NK-92 treated with Interleukin-12 subunit alpha and Interleukin-12 subunit beta, amount 100 ng/mL, for 24 hours (cell line): ENCODE data around the gene VPS37C.
A peak's percentile ranks its signal among the peaks of the same experiment; 100 is the strongest.
"Not testable (repeated sequence)": the region's sequence is repeated elsewhere in the genome, so short reads cannot be mapped to it uniquely, and the experiment has no call there.

Experiments used
- DNase-seq: peaks from one replicate; lab custom pipeline; 2025; lab: John Stamatoyannopoulos, UW

VPS37C gene

DNA sequence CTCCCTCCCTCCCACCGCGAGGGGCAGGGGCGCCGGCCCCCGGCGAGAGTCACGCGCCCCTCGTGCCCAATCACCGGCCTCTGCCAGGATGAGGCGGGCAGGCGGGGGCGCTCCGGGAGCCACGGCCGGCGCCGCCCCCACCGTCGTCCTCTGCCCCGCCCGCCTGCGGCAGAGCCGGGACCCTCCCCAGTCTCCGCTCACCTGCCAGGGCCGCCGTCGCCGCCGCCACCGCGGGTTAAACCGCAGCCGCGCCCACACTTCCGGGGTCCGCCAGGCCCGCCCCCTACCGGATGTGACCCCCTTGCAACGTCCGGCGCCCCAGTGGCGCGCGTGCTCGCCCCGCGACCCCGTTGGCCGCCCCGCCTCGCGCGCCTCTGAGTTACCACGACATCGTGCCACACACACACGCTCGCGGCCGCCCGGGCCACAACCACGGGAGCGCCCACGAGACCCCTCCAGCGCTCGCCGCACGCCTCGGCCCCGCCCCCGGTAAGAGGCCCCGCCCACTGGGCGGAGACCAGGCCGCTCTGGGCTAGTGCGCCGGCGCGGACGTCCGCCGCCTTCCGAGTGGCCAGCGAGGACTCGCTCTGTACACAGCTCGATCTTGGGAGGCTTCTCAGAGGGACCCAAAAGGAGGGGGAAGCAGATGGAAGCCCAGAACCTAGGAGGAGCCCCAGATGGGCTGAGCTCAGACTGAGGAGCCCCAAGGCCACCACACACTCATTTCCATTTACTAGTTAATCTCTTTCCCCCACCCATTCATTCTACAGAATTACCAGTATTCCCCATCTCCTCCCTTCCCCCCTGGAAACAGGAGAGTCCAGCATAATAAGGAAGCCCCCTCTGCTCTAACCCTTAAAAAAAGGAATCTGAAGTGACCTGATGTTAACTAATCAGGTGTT is at the start of gene VPS37C:
VPS37C (minus strand) TSS at position 237 of the 902 bp plus-strand sequence. CDS start 22,597 bp downstream, outside the sequence.
- DNase-seq, result peak; percentile 91

DNA sequence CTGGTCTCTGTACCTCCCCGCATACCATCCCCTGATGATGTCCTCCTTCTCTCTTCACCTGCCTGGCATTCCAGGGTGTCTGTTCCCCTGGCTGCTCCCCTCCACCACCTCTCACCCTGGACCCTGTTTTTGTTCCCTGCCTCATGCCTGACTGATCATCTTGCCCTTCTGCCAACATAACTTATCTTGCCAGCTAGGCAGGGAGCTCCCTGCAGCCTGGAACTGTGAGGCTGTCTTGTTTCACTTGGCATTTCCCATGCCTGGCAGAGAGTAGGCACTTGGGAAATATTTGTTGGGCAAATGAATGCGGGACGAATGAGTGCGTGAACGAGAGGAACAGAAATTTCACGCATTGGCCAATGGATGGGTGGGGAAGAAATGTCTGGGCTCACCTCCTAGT is 49.4 kb upstream of the VPS37C start:
- DNase-seq, result not testable (repeated sequence)

DNA sequence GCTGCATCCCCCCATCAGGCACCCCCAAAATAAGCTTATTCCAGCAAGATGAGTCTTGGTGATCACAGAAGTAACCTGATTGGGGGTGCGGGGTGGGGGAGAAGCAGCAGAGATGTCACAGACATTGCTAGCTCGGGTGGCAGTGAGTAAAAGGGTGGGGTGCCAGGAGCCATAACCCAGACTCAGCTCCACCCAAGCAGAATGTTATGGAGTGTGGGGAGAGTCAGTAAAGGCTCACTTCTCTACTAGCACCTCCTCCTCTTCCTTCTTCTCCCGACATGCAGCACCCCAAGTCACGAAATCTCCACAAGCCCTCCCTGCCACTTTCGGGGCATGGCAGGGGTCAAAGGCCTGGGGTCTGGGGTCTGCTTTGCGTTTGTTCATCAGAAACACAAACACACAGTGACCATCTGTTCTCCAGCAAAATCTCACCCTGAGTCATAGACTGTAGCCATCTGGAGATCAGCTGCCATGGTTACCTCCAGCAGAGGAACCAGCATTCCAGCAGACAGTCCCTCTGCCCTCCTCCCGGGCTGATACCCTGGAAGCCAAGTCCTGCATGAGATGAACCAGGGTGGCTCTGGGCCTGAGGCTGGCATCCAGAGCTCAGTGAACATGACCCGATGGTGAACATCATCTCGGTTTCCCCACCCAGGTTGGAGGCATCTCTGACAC is 46.5 kb upstream of the VPS37C start:
- not testable (repeated sequence) for DNase-seq

DNA sequence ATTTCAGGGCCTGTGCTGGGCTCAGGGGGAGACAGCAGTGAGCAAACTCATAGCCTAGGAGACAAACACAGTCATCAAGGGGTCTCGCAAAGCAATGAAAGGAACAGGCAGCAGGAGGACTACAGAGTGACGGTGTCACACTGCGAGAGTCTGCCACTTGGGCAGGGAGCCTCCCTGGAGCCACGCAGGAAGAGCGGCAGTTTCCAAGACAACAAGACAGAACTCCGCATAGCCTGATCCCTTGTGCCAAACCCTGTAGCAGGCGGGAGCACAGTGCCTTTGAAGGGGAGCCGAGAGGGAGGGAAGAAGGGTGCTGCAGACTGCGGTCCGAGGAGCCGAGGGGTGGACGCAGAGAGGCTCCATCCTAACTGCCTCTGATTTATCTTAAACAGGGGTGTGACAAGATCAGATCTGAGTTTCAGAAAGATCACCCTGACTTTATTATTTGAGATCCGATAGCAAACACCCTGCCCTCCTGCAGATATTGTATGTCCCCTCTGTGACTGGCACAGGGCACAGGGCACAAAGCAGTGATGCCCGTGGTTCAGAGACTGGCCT is 43.4 kb upstream of the VPS37C start:
- DNase-seq, result not testable (repeated sequence)

DNA sequence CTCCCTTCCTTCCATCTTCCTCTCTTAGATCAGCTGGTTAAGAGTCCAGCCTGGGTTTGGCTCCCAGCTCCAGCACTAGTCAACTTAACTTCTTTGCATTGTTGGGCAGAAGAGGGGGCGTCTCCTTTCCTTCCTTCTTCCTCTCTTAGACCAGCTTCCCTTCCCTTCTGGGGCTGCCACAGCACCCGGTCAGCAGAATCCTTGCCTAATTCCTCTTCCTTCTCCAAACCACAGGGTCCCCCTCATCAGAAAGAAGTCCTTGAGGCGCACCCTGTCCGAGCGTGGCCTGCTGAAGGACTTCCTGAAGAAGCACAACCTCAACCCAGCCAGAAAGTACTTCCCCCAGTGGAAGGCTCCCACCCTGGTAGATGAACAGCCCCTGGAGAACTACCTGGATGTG is 42.6 kb upstream of the VPS37C start:
- not testable (repeated sequence) for DNase-seq

DNA sequence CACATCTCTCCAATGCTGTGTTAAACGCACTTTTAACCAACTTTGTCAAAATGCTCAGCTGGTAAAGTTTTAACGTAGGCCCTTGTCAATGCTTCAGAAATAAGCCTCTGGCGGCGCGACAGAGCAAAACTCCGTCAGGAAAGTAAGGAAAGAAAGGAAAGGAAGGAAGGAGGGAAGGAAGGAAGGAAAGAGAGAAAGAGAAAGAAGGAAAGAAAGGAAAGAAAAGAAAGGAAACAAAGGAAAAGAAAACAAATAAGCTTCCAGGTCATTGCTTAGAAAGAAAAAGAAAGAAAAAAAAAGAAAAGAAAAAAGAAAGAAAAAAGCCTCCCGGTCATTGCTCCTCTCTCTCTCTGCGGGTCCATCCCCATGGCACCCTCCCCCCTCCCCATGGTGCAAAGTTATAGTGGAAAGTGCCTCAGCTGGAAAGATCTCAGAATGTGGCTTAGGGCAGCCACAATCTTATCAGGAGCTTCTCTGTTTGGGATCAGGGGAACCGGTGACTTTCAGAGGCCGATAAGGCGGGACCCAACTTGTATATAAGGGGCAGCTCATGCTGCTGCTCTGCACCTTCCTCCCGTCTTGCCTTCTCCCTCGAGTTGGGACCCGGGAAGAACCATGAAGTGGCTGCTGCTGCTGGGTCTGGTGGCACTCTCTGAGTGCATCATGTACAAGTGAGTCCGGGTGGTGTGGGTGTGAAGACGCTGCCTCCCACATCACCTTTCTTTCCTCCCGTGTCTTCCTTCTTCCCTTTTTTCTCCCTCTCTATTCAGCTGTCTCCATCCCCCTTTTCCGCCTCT is 41.9 kb upstream of the VPS37C start, which contains the start of gene PGA3:
PGA3 (plus strand) TSS at position 566 of the 797 bp plus-strand sequence; CDS start at position 616, 50 bp downstream.
- DNase-seq, result not testable (repeated sequence)

DNA sequence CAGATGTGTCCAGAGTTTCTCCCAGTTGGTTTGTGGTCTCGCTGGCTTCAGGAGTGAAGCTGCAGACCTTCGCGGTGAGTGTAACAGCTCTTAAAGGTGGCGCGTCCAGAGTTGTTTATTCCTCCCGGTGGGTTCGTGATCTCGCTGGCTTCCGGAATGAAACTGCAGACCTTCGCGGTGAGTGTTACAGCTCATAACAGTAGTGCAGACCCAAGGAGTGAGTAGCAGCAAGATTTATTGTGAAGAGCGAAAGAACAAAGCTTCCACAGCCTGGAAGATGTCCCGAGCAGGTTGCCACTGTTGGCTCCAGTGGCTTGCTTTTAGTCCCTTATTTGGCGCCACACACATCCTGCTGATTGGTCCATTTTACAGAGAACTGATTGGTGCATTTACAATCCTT is 40.2 kb upstream of the VPS37C start:
- DNase-seq, result no peak

DNA sequence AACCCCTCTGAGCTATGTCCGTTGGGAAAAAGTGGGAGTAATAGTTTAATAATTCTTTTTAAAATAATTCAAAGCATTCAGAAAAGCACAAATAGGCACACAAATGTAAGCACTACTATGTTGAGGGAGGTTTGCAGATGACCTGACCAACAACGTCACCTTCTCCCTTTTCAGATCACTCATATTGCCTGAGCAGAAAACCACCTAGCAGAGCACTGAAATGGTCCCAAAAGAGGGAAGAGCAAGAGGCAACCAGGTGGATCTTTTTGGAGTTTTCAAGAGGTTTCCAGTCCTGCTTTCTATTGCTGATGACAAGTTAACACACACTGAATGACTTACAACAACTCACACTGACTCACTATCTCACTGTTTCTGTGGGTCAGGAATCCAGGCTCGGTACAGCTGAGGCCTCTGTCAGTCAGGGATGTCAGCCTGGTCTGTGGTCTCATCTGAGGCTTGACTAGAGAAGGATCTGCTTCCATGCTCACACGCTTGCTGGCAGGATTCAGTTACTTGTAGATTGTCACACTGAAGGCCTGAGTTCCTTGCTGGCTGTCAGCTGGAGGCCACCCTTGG is 37.8 kb upstream of the VPS37C start:
- no peak for DNase-seq

DNA sequence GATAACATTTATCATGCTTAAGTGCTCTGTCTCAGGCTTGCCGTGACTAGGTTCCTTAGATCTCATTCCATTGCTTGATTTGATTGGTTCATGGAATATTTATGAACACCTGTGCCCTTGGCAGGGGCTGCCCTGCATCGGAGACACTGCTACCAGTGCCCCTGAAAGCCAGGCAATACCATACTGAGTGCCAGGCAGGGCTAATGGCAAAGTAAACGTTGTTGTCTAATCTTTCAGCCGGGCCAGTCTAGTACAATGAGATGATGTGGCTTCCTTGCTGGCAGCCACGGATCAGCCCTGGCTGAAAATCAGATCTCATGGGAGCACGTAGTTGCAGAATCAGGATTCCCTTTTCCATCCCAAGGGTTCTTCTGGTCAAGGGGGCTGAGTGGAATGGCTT is 37.1 kb upstream of the VPS37C start:
- no peak for DNase-seq

DNA sequence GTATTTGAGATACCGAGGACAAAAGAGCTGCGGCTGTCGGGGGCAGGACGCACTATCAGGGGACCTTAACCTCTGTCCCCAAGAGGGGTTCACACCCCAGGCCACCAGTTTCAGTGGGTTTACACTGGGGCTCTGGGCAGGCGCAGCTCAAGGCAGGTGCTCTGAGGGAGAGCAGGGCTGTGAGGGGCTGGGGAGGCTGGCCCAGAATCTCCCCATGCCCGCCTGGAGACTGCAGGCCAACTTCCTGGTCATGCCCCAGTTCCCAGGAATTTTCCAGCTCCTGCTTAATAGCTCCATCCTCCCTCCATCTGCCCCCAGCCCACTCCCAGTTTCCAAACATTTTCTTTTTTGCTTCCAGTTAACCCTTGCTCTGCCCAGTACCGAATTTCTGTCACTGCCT is 34.5 kb upstream of the VPS37C start:
- no peak for DNase-seq

DNA sequence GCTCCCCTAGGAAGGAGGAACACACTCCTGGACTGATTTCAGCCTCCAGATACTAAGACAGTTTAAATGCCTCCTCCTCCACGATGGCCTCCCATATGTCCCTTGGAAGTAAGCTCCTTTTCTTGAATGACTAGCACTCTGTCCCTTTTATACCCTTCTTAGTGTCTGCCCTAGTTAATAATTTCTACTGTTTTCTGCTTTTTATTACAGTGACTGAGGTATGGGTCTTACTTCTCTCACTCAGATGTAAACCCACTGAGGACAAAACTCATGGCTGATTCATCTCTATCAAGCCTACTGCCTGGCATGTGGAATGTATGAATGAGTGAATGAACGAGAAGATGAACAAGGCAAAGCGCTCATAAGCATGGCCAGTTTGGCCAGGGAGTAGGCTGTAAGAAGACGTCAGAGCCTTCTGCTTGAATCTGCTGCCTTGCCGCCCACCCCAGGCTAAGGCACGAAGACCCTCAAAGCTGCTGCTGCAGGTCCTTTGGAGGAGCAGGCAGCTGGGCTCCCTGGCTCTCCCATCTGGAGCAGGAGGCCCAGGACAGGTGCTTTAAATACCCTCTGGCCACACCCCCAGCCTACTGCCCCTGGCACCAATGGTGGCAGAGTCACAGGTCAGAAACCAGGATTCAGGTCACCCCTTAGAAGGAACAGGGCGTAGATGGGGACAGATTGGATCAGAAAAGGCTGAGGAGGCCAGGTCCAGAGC is 33.9 kb upstream of the VPS37C start:
- DNase-seq, result no peak

DNA sequence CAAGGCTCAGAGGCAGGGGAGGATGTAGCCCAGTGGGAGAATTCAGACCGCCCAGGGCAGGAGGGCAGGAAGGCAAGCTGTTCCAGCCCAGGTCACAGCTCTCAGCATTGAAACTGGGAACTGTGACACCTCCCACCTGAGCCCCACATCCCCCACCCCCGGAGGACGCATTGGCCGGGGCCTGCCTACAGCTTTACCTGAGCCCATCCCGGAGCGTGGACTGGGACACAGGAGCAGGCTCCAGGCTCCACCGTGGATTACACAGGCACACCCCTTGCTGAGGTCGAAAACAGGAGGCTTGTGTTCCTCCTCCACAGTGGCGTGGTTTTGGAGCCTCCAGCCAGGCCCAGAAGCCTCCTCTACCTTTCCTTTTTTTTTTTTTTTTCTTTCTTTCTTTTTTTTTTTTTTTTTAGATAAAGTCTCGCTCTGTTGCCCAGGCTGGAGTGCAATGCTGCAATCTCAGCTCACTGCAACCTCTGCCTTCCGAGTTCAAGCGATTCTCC is 33.0 kb upstream of the VPS37C start:
- DNase-seq, result no peak

DNA sequence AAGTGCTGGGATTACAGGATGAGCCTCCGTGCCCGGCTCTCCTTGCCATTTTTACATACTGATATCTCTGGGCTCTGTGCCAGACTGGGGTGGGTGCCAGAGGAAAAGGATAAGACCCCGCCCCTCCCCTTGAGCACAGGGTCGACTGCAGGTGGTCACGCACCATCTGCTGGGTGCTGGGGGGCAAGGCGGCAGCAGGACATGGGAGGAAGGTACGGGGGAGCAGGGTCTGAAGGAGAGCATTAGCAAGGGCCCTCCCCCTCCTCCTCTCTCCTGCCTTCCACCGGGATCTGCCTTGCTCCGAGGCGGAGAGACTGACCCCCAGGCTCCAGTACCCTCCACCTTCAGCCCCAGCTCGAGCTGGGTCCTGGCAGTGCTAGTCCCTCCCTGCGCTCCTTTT is 32.4 kb upstream of the VPS37C start:
- DNase-seq, result no peak

DNA sequence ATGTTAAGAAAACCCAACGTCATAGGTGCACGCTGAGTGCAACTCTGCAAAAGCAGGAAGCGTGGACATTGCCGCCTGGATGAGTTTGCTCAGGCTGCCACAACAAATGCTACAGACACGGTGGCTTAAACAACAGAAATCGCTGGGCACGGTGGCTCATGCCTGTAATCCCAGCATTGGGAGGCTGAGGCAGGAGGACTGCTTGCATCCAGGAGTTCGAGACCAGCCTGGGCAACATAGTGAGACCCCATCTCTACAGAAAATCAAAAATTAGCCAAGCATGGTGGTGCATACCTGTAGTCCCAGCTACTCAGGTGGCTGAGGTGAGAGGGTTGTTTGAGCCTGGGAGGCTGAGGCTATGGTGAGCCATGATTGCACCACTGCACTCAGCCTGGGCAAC is 28.7 kb upstream of the VPS37C start:
- DNase-seq, result no peak

DNA sequence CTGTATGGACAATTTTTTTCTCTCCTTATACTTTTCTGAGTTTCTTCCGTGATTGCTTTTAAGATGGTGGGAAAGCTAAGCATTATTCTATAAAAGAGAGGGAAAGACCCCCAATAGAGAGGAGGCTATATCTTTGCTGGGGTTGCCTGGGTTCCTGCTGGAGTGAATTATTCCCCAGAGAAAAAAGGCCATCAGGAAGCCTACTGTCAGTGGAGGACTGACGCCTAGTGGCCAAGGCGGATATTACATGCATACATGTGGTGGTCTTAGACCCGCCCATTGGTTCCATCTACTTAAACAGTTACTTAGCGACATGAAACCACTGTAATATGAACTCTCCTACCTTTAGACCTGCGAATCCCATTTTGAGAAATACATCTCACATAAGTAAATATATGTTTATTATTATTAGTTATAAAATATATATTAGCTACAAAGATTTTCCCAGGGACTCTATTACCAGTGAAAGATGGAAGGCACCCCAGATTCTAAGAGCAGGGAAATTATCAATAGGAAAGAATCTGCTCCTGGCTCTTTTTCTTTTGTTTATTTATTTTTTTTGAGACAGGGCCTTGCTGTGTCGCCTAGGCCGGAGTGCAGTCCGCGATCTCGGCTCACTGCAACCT is 26.4 kb upstream of the VPS37C start:
- DNase-seq, result peak; percentile 37

DNA sequence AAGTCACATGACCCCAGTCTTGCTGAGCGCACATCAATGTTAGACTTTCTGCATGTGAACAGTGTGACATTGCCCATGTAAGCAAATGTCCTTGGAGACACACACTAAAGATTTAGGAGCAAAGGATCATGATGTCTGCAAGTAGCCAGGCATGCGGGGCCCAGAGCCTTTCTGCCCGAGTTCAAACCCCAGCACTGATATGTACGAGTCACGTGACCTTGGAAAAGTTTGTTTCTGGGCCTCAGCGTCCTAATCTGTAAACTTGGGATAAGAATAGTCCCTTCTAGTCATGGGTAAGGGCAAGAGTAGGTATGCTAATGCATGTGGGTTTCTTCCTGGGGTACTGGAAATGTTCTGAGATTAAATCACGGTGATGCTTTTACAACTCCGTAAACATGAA is 25.3 kb upstream of the VPS37C start:
- no peak for DNase-seq

DNA sequence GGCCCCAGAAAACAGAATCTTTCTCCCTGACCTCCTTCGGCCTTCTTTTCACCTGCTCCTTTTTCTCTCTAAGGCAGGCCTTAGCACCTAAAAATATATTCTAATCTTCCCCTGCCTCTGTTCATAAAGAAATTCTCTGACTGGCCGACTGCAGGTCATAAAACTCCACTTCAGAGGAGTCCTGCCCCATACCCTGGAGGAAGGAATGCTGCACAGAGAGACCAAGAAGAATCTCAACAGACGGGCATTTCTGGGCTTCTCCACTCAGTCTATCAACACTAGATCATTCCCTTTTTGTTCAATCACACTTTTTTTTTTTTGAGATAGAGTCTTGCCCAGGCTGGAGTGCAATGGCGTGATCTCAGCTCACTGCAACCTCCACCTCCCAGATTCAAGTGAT is 22.4 kb upstream of the VPS37C start:
- no peak for DNase-seq

DNA sequence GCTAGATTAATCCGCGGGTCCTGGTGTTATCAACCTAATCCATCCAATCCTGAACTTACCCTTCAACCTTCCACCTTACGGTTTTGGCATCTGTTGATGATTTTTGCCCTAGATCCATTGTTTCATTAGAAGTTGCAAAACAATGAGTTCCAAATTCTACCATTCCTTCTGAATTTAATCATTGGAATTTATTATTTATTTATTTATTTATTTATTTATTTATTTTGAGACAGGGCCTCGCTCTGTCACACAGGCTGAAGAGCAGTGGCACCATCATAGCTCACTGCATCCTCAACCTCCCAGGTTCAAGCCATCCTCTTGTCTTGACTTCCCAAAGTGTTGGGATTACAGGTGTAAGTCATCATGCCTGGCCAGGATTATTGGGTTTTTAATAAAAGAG is 20.3 kb upstream of the VPS37C start:
- no peak for DNase-seq

DNA sequence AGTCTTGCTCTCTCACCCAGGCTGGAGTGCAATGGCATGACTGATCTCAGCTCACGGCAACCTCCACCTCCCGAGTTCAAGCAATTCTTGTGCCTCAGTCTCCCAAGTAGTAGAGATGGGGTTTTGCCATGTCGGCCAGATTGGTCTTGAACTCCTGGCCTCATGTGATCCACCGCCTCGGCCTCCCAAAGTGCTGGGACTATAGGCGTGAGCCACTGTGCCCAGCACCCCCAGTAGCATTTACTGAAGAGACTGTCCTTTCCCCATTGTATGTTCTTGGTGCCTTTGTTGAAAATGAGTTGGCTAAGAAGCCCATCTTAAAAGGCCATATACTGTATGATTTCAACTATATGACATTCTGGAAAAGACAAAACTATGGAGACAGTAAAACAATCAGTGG is 19.0 kb upstream of the VPS37C start:
- not testable (repeated sequence) for DNase-seq

DNA sequence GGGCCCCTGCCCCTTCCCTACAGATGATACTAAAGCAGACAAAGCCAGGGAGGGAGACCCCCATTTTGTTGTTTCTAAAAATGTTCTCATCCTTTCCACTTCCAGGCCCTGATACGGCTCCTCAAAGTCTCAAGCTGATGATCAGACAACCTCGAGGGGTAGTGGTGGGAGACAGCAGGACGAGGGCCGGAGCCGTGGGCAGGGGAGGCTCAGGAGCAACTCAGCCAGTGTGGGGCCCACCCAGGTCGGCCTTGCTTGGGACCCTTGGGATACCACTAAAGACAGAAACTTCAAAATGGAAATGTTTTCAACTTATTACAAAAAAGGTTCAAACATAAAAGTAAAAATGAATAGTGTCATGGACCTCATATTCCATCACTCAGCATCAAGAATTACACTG is 15.2 kb upstream of the VPS37C start:
- DNase-seq, result no peak
